Fibroblast of skin of left quadriceps (primary cell): ENCODE results near the gene MYOC.
"Not testable (repeated sequence)": the region's sequence is repeated elsewhere in the genome, so short reads cannot be mapped to it uniquely, and the experiment has no call there.

Experiments
- DNase-seq, 2 experiments: peaks; one replicate each; pipeline ENCODE4 v3.0.0-alpha.2; 2013; ENCODE audit warnings: low read depth in 2 of 2

Gene MYOC

DNA sequence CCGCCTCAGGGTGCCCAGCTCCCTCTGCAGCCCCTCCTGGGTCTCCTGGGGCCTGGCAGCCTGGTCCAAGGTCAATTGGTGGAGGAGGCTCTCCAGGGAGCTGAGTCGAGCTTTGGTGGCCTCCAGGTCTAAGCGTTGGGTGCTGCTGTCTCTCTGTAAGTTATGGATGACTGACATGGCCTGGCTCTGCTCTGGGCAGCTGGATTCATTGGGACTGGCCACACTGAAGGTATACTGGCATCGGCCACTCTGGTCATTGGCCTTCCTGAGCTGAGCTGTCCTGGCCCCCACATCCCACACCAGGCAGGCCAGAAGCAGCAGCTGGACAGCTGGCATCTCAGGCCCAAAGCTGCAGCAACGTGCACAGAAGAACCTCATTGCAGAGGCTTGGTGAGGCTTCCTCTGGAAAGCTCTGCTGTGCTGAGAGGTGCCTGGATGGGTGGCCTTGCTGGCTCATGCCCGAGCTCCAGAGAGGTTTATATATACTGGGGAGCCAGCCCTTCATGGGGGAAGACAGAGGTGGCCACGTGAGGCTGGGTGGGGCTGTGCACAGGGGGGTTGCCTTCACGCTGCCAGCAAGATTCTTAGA is at the start of gene MYOC:
Gene MYOC (minus strand): TSS at position 455 of the 589 bp plus-strand sequence. CDS start 77 bp downstream, at position 378.
- DNase-seq, result no peak

DNA sequence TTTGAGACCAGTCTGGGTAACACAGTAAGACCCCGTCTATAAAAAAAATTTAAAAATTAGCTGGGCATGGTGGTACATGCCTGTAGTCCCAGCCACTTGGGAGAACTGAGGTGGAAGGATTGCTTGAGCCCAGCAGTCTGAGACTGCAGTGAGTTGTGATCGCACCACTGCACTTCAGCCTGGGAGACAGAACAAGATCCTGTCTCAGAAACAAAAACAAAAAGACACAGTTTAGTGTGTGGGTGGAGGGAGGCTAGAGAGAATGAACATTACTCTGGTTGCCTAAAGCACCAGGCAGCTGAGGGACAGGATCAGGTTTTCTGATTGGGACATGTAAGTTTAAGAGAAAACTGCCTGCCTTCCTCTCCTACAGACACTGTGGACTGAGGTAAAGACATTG is 47.0 kb upstream of the MYOC start:
- DNase-seq, result no peak

DNA sequence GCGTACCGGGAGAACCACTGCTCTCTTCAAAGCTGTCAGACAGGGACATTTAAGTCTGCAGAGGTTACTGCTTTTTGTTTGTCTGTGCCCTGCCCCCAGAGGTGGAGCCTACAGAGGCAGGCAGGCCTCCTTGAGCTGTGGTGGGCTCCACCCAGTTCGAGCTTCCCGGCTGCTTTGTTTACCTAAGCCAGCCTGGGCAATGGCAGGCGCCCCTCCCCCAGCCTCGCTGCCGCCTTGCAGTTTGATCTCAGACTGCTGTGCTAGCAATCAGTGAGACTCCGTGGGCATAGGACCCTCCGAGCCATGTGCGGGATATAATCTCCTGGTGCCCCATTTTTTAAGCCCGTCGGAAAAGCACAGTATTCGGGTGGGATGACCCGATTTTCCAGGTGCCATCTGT is 43.3 kb upstream of the MYOC start:
- DNase-seq, result not testable (repeated sequence)

DNA sequence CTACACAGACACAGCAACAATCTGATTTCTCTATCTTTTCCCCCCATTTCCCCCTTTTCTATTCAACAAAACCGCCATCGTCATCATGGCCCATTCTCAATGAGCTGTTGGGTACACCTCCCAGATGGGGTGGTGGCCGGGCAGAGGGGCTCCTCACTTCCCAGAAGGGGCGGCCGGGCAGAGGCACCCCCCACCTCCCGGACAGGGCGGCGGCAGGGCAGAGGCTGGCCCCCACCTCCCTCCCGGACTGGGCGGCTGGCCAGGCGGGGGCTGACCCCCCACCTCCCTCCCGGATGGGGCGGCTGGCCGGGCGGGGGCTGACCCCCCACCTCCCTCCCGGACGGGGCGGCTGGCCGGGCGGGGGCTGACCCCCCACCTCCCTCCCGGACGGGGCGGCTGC is 41.1 kb upstream of the MYOC start:
- not testable (repeated sequence) for DNase-seq

DNA sequence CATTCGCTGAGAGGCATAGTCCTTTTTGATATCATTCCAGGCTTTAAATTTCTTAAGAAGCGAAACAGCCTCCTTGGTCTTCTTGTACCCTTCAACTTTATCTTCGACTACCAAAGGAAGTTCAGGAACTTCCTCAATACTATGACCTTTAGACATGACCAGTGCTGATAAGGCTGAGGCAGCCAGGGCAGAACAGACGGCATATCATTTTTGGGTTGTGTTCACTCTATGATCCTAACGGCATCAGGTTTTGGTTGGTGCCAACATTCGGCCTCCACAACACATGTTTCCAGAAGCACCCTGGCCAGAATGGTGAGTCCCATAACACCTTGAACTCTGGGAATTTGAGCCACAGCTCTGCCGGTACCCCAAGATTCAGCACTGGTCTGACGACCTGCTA is 31.4 kb upstream of the MYOC start:
- DNase-seq, result no peak

DNA sequence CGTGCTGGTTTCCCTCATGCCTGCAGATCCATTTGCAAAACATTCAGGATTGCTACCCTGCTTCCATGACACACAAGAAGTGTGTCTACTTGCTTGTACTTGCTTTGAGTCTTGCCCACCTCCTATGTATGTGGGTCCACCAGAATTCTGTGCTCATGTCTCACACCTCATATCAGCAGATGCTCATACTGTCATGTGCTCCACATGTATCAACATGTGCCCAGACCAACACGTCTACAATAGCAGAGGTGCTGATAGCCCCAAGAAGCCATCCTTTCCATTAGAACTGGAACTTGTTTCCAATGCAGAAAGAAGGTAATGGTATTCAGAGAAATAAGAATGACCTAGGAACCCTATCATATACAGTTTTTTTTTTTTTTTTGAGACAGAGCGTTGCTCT is 27.9 kb upstream of the MYOC start:
- no peak for DNase-seq

DNA sequence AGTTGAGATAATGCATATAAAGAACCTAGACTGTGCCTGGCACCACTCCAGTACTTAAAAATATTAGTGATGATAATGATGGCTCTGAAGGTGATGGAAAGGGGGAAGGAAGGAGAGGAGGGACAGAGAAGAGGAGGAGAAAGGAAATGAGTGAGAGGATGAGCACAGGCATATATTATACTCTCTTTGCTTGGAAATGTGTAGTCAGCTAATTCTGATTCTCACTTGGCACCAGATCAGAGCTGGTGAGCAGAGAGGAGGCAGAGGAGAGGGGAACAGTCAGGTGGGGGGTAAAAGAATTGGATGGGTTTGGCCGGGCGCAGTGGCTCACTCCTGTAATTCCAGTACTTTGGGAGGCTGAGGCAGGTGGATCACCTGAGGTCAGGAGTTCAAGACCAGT is 24.3 kb upstream of the MYOC start:
- no peak for DNase-seq

DNA sequence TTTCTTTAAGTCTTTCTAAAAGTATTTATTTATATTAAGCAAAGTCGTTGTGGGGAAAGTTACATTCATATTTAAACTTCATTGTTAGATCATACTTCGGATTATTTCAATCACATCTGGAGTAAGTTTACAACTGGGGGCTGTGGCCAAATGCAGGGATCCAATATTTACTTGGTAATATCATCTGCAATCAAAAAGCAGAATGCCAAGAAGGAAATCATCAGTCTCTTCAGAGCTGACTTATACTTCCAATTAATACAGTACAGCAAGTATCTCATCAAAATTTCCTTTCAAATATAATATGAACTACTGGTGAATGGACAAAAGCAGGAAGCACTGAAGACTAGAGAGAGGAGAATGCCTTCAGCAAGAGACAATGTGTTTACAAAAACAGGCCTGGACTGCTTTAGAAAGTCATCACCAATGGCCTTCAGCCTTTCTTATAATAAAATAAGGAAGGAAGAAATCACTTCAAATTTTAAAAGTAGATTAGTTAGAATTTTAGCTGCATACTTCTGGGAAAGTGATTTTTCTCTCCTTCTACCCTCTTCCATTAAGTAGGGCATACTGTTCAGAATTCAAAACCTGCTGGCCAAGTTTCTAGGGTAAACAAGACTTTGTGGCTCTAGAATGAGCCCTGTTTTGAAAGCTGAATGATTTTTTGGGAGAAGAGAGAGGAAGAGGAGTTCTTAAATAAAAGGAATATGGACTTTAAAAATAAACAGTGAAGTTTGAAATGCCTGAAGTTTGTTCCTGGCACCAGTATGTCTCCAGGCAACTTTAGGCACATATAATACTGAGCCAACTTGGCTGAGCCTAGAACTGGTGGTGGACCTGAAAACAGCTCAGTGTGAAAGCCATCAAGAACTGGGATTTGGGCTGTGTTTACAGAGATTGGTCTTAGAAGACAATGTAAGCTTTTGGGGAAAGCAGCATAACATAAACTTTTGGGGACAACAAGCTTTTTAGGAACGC is 22.2 kb upstream of the MYOC start:
- no peak for DNase-seq

DNA sequence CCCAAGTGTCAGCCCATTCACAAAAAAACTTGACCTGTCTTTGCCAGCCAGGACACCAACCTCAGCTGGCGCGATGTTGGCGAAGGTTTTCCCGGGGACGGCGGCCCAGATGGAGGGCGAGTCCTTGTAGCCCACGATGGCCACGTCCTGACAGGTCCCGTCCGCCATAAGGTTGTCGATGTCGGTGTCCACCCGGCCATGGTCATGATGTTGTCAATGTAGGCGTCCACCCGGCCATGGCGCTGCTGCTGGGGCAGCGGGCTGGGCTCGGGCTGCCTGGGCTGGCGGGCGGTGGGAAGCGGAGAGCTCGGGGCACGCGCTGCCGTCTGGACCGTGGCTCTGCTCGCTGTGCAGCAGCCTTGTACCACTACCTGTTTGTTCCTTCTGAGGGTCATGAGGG is 18.3 kb upstream of the MYOC start:
- no peak for DNase-seq

DNA sequence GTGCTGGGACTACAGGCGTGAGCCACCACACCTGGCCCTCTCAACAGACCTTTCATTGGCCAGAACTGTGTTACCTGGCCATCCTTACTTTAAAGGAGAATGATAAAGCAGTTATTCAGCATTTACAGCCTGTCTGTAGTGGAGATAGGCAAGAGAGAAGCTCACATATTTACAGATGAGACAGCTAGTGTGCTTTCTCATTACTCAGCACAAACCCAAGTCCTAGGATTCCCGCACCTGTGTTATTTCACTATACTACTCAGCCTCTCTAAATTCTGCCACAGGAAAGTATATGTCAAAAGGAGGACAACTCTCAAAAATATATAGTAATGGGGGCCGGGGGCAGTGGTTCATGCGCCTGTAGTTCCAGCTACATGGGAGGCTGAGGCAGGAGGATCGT is 15.9 kb upstream of the MYOC start:
- no peak for DNase-seq

DNA sequence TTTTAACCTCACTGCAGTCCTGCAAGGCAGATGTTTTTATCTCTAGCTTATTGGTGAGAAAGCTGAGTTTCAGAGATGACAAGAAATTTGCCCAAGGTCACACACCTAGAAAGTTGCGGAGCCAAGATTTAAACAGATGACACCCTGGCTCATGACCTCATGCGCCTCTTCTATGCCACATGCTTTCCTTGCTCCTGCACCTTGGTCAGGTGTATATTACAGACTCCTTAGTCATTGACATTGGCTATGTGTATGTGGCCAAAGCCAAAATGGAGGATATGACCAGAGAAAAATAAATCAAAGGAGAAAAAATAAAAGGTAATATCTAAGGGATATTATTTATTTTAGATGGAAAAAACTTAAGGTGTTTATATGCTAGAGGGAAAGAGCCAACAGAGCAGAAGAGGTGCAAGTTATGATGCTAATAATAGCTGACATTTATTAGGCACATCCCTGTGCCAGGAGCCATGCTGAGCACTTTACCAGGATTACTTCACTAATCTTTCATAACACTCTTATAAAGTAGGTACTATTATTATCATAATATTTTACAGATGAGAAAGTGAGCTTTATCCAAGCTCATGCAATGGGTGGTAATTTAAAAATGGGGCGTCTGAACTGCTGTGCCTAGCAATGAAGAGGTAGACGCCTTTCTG is 13.8 kb upstream of the MYOC start:
- DNase-seq, result no peak

DNA sequence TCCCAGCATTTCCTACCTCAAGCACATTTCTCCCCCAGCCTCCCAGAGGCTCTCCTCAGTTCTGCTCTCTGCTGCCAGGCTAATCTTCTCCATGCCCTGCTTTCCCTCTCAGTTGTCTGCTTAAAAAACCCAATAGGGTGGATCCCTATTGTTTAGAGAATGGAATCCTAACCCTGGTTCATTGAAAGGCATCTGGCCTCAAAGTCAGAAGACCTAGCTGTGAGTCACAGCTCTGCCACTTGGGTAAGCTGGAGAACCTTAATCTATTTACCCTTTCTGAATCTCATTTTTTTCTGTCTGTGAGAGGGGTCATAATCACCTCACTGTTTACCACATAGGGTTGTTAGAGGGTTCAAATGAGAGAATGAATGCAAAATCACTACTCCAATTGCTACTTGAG is 12.5 kb upstream of the MYOC start:
- no peak for DNase-seq

DNA sequence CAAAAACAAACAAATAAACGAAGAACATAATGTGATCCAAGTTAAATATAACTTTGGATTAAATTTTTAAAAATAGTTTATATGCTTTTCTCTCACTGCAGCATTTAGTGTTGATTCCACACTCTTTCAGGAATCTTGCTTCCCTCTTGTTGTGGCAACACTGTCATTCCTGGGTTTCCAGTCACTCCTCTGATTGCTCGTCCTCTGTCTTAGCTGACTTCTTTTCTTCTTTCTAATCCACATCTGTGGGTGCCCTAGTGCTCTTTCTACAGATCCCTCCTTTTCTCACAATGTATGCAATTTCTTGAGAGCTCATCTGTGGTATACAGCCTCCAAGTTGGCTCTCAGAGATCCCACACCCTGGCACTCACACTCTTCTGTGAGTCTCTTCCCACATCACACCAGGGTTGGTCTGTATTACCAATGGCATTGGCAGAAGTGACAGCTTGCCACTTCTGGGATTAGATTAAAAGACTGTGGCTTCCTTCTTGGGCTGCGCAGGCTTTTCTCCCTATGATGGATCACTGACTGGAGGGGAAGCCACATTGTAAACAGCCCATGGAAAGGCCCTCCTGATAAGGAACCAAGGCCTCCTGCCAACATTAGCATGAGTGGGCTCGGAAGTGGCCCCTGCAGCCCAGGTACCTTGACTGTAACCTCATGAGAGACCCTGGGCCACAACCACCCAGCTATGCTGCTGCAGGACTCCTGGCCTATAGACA is 11.5 kb upstream of the MYOC start:
- no peak for DNase-seq

DNA sequence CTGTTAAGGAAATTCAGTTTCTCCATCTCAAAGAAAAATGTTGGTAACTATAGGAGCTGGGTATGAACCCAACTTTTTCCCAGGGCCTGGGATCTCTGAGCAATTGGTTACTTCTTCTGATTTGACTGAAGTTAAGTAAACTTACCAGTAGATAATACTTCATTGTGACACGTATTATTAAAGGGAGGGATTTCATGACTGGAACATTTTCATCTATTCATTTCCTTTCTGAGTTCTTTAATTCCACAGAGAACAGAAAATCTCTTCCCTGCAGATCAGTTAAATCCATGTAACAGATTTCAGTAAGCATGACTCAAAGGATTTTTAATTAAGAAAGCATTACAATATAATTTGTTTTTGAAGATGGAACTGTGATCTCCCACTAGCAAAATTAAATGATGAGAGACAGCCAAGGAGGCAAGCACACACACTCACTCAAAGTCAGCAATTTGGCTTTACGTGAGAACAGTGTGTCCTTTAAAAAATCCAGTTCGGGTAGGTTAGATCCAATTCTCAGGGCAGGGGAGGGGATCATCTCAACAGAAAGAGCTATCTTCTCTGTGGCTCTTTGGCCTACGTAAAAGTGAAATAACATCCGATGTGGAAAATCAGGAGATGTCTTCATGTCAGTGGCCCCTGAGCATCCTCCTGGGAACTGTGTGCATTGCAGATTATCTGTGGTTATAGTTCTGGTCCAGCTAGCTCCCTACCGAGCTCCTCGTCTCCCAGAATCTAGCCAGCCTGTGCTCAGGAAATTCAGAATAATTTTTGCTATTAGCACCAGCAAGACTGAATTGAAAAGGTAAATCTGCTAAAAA is 10.8 kb upstream of the MYOC start:
- DNase-seq, result no peak

DNA sequence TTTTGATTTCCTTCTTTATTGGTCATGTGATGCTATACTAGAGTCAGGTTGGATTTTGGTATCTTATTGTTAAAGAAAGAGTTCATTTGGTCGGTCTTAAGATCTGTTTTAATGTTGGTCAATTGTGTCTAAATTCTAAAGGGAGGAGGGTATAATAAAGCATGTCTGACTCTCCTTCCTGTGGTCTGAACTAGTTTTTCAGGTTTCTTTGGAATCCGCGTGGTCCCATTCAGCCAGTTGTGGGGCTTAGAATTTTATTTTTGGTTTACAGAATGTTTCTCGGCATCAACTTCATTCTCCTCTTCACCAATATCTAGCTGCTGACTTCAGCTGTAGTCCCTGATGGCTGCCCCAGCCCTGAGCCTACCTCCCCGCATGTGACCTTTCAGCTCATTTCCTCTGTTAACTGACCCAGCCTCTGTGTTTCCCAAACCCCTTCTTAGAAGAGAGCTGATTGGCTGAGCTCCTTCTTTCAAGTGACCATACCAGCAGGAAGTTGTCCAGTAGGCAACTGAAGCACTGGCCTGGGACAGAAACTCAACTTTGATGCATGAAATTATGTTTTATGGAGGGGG is 8.7 kb upstream of the MYOC start:
- DNase-seq, result no peak

DNA sequence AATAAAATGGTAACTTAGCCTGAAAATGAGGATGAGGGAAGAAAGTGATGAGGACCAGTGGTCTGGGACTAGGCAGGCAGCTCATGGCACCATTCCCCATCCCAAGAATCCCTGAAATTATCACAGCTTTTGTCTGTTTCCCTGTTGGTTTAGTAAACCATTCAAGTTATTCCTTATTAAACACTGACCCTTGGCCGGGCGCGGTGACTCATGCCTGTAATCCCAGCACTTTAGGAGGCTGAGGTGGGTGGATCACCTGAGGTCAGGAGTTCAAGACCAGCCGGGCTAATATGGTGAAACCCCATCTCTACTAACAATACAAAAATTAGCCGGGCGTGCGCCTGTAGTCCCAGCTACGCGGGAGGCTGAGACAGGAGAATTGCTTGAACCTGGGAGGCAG is 3.7 kb upstream of the MYOC start:
- not testable (repeated sequence) for DNase-seq

DNA sequence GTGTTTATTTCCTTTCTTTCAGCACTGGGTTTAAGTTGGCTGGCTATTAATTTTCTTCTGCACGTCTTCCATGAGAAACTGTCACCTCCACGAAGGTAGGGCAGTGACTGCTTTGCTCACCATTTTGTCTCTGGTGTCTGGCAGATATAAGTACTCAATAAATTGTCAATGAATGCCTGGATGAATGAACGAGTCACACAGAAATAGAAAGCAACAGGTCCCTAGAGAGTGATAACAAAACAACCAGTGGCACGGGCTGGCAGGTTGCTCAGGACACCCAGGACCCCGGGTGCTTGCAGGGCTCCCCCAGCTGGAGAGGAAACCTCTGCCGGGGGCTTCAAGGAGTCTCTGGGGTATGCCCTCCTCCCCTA is 3.2 kb upstream of the MYOC start:
- DNase-seq, result no peak

DNA sequence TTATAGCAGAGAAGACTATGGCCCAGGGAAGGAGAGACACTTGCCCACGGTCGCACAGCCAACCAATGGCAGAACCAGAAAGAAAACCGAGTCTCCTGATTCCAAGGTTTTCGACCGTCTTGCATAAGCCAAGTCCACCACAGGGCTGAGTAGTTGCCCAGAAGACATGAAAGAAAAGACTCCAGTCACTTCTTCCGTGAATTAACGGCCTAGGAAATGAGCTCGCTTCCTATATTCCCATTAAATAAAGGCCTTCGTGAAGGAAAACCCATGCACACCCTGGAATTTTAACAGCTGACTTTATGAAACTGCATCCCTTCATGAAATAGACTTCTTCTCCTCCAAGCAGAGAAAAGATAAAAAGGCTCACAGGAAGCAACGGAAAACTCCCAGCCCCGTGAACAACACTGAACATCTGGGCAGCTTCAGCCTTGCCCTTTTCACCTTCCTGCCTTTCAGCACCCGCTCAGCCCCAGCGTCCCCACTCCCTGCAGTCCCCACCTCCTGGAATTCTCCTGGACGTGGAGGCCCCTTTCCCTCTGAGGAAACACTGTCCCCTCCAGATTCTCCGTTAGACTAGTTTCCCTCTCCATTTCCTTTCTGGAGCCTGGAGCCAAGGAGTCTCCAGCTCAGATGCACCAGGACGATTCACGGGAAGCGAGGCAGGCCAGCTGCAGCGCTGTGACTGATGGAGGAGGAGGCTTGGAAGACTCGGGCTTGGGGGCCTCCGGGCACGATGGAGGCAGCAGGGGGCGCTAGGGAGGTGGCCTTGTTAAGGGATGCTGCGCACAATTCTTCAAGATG is 2.7 kb upstream of the MYOC start:
- peak; percentile 36 to 40 for DNase-seq

DNA sequence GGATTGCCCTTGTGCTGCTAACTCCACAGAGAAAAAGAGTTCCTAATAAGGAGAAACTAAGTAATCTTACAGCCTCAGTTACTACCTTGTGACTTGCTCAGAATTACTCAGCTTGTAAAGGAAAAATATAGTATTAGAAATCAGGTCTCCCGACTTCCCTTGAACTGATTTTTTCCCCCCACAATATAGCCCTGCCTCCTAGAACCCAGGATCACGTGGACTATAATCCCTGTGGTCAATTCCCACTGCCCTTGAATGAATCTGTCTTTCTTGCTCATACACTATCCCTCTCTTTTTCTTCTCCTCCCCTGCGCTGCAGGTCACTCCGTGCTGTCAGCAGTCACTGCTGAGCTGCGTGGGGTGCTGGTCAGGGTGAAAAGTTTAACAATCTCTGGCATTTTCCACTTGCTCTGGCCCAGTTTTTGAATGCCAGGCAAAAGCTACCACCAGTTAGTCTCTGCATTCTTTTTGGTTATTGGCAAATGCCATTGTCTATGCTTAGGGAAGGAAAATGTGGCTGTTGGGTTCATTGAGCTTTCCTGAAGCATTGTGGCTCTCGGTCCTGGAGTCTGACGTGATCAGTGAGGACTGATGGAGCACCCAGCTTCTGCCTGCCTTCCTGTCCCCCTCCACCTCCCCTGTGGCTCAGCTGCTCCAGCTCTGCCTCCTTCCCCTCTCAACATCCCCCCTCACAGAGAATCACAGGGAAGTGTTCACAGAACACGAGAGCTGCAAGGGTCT is 1.9 kb upstream of the MYOC start:
- no peak for DNase-seq
